HG02870 (cell line): ENCODE measurements around the gene MRTFA.
"Not testable (repeated sequence)": the region's sequence is repeated elsewhere in the genome, so short reads cannot be mapped to it uniquely, and the experiment has no call there.

Source experiments
- ATAC-seq: cut with Tn5 transposase; IDR thresholded peaks from one replicate; pipeline ENCODE4 v1.9.1; 2021; ENCODE audit warnings: mild to moderate bottlenecking, moderate library complexity; ENCODE audit not compliant: unreplicated experiment

The MRTFA gene

GRCh38 chr22:40560994-40561515, 75.5 kb downstream of the MRTFA start:
- ATAC-seq: no peak

- ATAC-seq: no peak
These were observed 76.0 kb downstream of the MRTFA start for GRCh38 chr22:40560551-40560950.

GRCh38 chr22:40557972-40558371, 78.5 kb downstream of the MRTFA start:
- ATAC-seq: no peak

- ATAC-seq: no peak
These were observed 79.9 kb downstream of the MRTFA start for GRCh38 chr22:40556641-40557040.

- ATAC-seq: not testable (repeated sequence)
These were observed 82.5 kb downstream of the MRTFA start for GRCh38 chr22:40554023-40554422.

GRCh38 chr22:40553014-40553554, 83.4 kb downstream of the MRTFA start:
- no peak for ATAC-seq

GRCh38 chr22:40552070-40552469, 84.4 kb downstream of the MRTFA start:
- no peak for ATAC-seq

GRCh38 chr22:40547729-40548143, 88.8 kb downstream of the MRTFA start:
- no peak for ATAC-seq

GRCh38 chr22:40544758-40545157, 91.8 kb downstream of the MRTFA start:
- ATAC-seq: no peak

- ATAC-seq: no peak
These were observed 93.5 kb downstream of the MRTFA start for GRCh38 chr22:40542821-40543540.

GRCh38 chr22:40541300-40541699, 95.2 kb downstream of the MRTFA start:
- ATAC-seq: no peak

GRCh38 chr22:40540265-40540664, 96.3 kb downstream of the MRTFA start:
- ATAC-seq: no peak

- not testable (repeated sequence) for ATAC-seq
These were observed 100.4 kb downstream of the MRTFA start for GRCh38 chr22:40536149-40536548.

- ATAC-seq: no peak
These were observed 100.9 kb downstream of the MRTFA start for GRCh38 chr22:40535642-40536041.

GRCh38 chr22:40535189-40535512, 101.4 kb downstream of the MRTFA start:
- ATAC-seq: no peak

- peak; percentile 41 for ATAC-seq
These were observed 101.9 kb downstream of the MRTFA start for GRCh38 chr22:40534379-40535188.

GRCh38 chr22:40533712-40534378, 102.7 kb downstream of the MRTFA start:
- ATAC-seq: peak; percentile 52

- ATAC-seq: no peak
These were observed 104.3 kb downstream of the MRTFA start for GRCh38 chr22:40531951-40532900.

- ATAC-seq: not testable (repeated sequence)
These were observed 106.1 kb downstream of the MRTFA start for GRCh38 chr22:40530391-40530790.

- no peak for ATAC-seq
These were observed 106.7 kb downstream of the MRTFA start for GRCh38 chr22:40529821-40530220.
